HL-60 (cell line): ENCODE measurements around the gene CSMD2.

Experiments
- DNase-seq, 2 experiments: peaks; one replicate each; pipeline ENCODE4 v3.0.0-alpha.2; 2010 to 2020; ENCODE audit warnings: low read depth in 1 of 2, low spot score in 1 of 2
- H3K27ac ChIP-seq: fragments of 250-450 bp; sonication (Bioruptor Pico); replicated peaks from 2 replicates; pipeline ENCODE4 v1.5.1; 2020; ENCODE audit warnings: mild to moderate bottlenecking, moderate library complexity
- H3K27me3 ChIP-seq: fragments of 250-450 bp; sonication (Bioruptor Pico); 2 replicates; pipeline ENCODE4 v1.5.1; 2021; ENCODE audit warnings: mild to moderate bottlenecking, moderate library complexity; ENCODE audit not compliant: insufficient read depth, poor library complexity, severe bottlenecking
- H3K4me3 ChIP-seq: replicated peaks from 2 replicates; pipeline ENCODE4 v1.5.1; 2011; ENCODE audit warnings: mild to moderate bottlenecking, control low read depth, low read length; ENCODE audit not compliant: insufficient read depth
- GABPA ChIP-seq: IDR thresholded peaks from 2 replicates; pipeline ENCODE4 v1.6.1; 2012; ENCODE audit warnings: low read depth
- POLR2AphosphoS5 ChIP-seq: IDR thresholded peaks from 2 replicates; pipeline ENCODE4 v1.6.1; 2012; ENCODE audit warnings: low read depth
- SPI1 ChIP-seq: IDR thresholded peaks from 2 replicates; pipeline ENCODE4 v1.6.1; 2012; ENCODE audit warnings: low read depth, mild to moderate bottlenecking, borderline replicate concordance
- TF ChIP-seq, protein P1 (sequence below): IDR thresholded peaks from 2 replicates; pipeline ENCODE4 v1.6.1; 2012; ENCODE audit warnings: low read depth; ENCODE audit not compliant: insufficient replicate concordance
- TF ChIP-seq, protein P2 (sequence below): IDR thresholded peaks from one replicate; pipeline ENCODE4 v1.5.1; 2011; ENCODE audit warnings: low read length, control low read depth, inconsistent platforms; ENCODE audit not compliant: insufficient read depth

Gene CSMD2

DNA sequence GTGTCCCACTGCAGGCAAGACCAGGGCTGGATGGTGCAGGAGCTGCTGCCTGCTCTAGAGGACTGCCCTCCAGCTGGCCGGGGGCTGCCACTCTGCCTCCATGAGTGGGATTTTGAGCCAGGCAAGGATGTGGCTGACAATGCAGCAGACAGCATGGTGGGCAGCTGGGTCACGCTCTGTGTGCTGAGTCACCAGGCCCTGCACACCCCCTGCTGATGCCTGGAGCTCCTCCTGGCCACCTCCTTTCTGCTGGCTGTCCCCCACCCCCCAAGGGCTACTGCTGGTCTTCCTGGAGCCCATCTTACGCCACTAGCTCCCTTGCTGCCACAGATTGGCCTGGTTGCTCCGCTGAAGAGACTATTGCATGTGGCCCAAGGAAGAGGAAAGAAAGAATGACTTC lies 696.5 kb downstream of the CSMD2 start:
- H3K27ac ChIP-seq, result no peak overlapping the region
- no peak for DNase-seq
- TF ChIP-seq, protein P1, sequence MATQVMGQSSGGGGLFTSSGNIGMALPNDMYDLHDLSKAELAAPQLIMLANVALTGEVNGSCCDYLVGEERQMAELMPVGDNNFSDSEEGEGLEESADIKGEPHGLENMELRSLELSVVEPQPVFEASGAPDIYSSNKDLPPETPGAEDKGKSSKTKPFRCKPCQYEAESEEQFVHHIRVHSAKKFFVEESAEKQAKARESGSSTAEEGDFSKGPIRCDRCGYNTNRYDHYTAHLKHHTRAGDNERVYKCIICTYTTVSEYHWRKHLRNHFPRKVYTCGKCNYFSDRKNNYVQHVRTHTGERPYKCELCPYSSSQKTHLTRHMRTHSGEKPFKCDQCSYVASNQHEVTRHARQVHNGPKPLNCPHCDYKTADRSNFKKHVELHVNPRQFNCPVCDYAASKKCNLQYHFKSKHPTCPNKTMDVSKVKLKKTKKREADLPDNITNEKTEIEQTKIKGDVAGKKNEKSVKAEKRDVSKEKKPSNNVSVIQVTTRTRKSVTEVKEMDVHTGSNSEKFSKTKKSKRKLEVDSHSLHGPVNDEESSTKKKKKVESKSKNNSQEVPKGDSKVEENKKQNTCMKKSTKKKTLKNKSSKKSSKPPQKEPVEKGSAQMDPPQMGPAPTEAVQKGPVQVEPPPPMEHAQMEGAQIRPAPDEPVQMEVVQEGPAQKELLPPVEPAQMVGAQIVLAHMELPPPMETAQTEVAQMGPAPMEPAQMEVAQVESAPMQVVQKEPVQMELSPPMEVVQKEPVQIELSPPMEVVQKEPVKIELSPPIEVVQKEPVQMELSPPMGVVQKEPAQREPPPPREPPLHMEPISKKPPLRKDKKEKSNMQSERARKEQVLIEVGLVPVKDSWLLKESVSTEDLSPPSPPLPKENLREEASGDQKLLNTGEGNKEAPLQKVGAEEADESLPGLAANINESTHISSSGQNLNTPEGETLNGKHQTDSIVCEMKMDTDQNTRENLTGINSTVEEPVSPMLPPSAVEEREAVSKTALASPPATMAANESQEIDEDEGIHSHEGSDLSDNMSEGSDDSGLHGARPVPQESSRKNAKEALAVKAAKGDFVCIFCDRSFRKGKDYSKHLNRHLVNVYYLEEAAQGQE, result no peak
- TF ChIP-seq POLR2AphosphoS5 (no peak), SPI1 (no peak), GABPA (no peak)
- TF ChIP-seq, protein P2, sequence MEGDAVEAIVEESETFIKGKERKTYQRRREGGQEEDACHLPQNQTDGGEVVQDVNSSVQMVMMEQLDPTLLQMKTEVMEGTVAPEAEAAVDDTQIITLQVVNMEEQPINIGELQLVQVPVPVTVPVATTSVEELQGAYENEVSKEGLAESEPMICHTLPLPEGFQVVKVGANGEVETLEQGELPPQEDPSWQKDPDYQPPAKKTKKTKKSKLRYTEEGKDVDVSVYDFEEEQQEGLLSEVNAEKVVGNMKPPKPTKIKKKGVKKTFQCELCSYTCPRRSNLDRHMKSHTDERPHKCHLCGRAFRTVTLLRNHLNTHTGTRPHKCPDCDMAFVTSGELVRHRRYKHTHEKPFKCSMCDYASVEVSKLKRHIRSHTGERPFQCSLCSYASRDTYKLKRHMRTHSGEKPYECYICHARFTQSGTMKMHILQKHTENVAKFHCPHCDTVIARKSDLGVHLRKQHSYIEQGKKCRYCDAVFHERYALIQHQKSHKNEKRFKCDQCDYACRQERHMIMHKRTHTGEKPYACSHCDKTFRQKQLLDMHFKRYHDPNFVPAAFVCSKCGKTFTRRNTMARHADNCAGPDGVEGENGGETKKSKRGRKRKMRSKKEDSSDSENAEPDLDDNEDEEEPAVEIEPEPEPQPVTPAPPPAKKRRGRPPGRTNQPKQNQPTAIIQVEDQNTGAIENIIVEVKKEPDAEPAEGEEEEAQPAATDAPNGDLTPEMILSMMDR, result no peak
- H3K4me3 ChIP-seq, result no peak overlapping the region
- no peaks in the 10 kb centered on the region for H3K27me3 ChIP-seq

DNA sequence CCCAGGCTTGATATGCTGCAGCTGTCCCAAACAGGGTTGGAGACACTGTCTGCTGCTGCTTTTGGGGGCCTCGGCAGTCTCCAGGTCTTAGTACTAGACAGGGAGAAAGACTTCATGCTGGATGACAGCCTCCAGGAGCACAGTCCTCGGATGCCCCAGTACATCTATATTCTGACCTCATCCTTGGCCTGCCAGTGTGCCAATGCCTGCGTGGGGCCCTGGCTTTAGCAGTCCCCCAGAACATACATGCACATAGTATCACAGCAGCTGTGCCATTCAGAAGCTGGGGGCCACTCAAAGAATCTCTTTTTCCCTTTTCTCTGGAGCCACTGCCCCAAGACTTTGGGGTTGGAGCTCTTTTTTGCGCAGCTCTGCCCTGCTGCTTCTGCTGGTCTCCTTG lies 697.0 kb downstream of the CSMD2 start:
- TF ChIP-seq POLR2AphosphoS5 (no peak), GABPA (no peak), SPI1 (no peak)
- TF ChIP-seq, protein P1, result no peak
- TF ChIP-seq, protein P2, result no peak
- no peak overlapping the region for H3K27ac ChIP-seq
- no peak for DNase-seq
- H3K27me3 ChIP-seq, result no peaks in the 10 kb centered on the region
- H3K4me3 ChIP-seq, result no peak overlapping the region

DNA sequence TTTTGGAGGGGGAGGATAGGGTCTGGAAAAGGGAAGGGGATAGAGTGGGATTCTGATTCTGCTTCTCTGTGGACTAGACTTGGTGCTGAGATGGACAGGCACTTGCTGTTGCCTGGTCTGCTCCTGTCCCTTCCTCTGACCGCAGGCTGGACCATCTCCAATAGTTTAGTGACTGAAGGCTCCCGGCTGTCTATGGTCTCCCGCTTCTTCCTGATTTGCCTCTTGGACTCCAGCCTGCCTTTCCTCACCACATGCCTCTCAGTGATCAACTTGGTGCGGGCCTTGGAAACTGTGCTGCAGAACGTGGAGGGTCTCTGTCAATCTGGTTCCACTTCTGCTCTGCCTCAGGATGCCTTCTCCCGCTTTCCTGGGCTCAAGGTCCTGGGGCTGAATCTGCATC lies 698.9 kb downstream of the CSMD2 start:
- DNase-seq, result no peak
- no peak for TF ChIP-seq POLR2AphosphoS5
- TF ChIP-seq SPI1, result no peak
- TF ChIP-seq, protein P1, result no peak
- no peak for TF ChIP-seq GABPA
- TF ChIP-seq, protein P2, result no peak
- H3K4me3 ChIP-seq, result no peak overlapping the region
- H3K27me3 ChIP-seq, result no peaks in the 10 kb centered on the region
- no peak overlapping the region for H3K27ac ChIP-seq
